Brain microvascular endothelial cell (primary cell): ENCODE data around the gene BCAN.

Experiments used
- DNase-seq: peaks from one replicate; pipeline ENCODE4 v3.0.0-alpha.2; 2020
- H3K27ac ChIP-seq: fragments of 250-450 bp; sonication (Bioruptor Pico); 2 replicates; pipeline ENCODE4 v1.5.1; 2020; ENCODE audit warnings: mild to moderate bottlenecking, moderate library complexity
- H3K27me3 ChIP-seq: fragments of 250-450 bp; sonication (Bioruptor Pico); replicated peaks from 2 replicates; pipeline ENCODE4 v1.5.1; 2020; ENCODE audit warnings: mild to moderate bottlenecking
- H3K36me3 ChIP-seq: fragments of 250-450 bp; sonication (Bioruptor Pico); replicated peaks from 2 replicates; pipeline ENCODE4 v1.5.1; 2020; ENCODE audit warnings: mild to moderate bottlenecking
- H3K4me3 ChIP-seq: 2 replicates; pipeline ENCODE4 v1.5.1; 2011; ENCODE audit warnings: low read depth, mild to moderate bottlenecking, control low read depth, low read length, moderate library complexity
- in situ Hi-C: cut with HindIII; loops from 2 replicates; pipeline ENCODE4 v1.10.0; 2017; ENCODE audit warnings: low sequenced_read_pairs, low pct_ligation_motif_present
- TF ChIP-seq, protein P1 (sequence below): IDR thresholded peaks from 2 replicates; pipeline ENCODE4 v1.5.1; 2011; ENCODE audit warnings: low read depth, mild to moderate bottlenecking, moderate library complexity, low read length, control low read depth, inconsistent platforms; ENCODE audit errors: missing control alignments

BCAN gene

DNA sequence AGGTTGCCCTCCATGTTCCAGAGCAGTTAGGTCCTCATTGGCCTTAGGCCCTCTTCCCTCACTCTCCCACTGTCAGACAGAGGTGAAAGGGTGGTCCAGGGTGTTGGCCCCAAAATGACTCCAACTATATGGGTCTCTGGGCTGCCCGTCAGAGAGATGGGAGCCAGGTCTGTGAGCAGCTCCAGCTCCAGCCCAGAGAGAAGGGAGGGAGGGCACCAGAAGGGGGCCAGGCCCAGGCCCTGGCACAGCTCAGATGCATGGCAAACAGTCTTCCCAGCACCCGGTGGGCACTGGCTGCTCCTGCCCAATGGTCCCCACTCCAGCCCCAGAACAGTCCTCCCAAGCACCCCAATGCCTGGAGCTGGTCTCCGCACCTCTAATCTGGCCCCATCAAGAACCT lies 2.2 kb downstream of the BCAN start:
- DNase-seq, result no peak
- in situ Hi-C loops, result no loop called here
- H3K4me3 ChIP-seq, result no peak overlapping the region
- peaks cover 89% of the 10 kb centered on the region for H3K27me3 ChIP-seq
- no peak overlapping the region for H3K27ac ChIP-seq
- no peaks in the 10 kb centered on the region for H3K36me3 ChIP-seq
- TF ChIP-seq, protein P1, sequence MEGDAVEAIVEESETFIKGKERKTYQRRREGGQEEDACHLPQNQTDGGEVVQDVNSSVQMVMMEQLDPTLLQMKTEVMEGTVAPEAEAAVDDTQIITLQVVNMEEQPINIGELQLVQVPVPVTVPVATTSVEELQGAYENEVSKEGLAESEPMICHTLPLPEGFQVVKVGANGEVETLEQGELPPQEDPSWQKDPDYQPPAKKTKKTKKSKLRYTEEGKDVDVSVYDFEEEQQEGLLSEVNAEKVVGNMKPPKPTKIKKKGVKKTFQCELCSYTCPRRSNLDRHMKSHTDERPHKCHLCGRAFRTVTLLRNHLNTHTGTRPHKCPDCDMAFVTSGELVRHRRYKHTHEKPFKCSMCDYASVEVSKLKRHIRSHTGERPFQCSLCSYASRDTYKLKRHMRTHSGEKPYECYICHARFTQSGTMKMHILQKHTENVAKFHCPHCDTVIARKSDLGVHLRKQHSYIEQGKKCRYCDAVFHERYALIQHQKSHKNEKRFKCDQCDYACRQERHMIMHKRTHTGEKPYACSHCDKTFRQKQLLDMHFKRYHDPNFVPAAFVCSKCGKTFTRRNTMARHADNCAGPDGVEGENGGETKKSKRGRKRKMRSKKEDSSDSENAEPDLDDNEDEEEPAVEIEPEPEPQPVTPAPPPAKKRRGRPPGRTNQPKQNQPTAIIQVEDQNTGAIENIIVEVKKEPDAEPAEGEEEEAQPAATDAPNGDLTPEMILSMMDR, result no peak

DNA sequence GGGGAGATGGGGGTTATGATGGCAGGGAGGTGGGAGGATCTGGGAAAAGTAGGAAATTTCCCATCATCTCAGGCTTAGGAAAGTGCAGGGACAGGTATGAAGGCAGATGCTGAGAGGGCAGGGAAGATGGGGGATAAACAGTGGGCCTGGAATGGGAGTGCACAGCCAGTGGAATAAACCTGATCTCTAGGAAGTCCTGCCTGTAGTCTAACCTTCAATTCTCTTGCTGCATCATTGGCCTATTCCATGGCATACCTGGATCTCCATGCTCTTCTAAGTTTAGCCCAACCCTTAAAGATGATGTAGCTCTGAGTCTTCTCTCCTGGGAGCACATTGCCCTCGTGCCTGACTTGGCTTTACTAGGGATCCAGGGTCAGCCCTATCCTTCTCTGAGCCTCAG lies 2.7 kb downstream of the BCAN start:
- Histone ChIP-seq H3K36me3 (no peaks in the 10 kb centered on the region), H3K27ac (no peak overlapping the region), H3K4me3 (no peak overlapping the region), H3K27me3 (peaks cover 86% of the 10 kb centered on the region)
- in situ Hi-C loops, result no loop called here
- DNase-seq, result no peak
- TF ChIP-seq, protein P1, result no peak

DNA sequence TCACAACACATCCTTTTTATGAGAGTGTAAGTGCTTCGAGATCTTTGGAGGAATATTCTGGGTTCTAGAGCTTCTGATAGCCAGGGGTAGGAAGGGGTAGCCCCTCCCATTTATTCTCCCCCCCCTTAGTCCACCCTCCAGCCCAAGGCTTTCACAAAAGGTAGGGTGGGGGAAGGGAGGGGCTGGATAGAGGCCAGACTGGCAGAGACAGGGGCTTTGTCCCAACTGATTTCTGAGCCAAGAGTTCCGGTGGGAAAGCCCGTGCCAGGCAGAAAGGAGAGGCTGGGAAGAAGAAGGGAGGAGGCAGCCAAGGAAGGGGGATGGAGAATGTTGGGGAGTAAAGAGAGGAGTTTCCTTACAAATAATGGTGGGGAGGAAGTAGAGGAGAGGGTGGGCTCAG lies 3.1 kb downstream of the BCAN start:
- in situ Hi-C loops, result no loop called here
- H3K36me3 ChIP-seq, result no peaks in the 10 kb centered on the region
- peaks cover 82% of the 10 kb centered on the region for H3K27me3 ChIP-seq
- DNase-seq, result no peak
- no peak overlapping the region for H3K27ac ChIP-seq
- no peak overlapping the region for H3K4me3 ChIP-seq
- TF ChIP-seq, protein P1, result no peak

DNA sequence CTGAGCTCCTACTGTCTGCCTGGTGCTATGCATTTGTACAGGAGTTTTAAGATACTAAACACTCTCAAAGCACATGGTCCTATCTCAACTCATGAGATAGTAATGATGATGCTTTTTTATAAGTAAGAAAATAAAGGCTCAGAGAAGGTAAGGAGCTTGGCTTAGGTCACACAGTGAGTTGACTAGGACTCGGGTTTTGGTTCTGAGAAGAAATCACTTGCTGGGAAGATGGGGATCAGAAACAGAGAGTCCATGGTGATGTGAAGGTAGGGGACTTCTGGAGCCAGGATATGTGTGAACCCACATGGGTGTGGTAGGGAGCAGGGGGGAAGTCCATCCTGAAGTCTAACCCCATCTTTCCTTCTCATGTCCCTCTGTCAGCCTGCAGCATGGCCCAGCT lies 3.7 kb downstream of the BCAN start:
- no peak for DNase-seq
- no peaks in the 10 kb centered on the region for H3K36me3 ChIP-seq
- peaks cover 80% of the 10 kb centered on the region for H3K27me3 ChIP-seq
- no peak overlapping the region for H3K27ac ChIP-seq
- H3K4me3 ChIP-seq, result no peak overlapping the region
- in situ Hi-C loops, result no loop called here
- TF ChIP-seq, protein P1, result no peak

DNA sequence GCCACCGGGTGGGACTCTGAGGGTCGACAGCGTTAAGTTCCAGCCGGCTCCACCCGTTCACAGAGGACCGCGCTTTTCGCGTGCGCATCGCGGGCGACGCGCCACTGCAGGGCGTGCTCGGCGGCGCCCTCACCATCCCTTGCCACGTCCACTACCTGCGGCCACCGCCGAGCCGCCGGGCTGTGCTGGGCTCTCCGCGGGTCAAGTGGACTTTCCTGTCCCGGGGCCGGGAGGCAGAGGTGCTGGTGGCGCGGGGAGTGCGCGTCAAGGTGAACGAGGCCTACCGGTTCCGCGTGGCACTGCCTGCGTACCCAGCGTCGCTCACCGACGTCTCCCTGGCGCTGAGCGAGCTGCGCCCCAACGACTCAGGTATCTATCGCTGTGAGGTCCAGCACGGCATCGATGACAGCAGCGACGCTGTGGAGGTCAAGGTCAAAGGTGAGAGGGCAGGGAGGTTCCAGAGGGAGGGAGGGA lies 4.9 kb downstream of the BCAN start:
- H3K27ac ChIP-seq, result no peak overlapping the region
- DNase-seq, result no peak
- H3K36me3 ChIP-seq, result no peaks in the 10 kb centered on the region
- in situ Hi-C loops, result no loop called here
- H3K27me3 ChIP-seq, result peaks cover 70% of the 10 kb centered on the region
- TF ChIP-seq, protein P1, result no peak
- H3K4me3 ChIP-seq, result no peak overlapping the region

DNA sequence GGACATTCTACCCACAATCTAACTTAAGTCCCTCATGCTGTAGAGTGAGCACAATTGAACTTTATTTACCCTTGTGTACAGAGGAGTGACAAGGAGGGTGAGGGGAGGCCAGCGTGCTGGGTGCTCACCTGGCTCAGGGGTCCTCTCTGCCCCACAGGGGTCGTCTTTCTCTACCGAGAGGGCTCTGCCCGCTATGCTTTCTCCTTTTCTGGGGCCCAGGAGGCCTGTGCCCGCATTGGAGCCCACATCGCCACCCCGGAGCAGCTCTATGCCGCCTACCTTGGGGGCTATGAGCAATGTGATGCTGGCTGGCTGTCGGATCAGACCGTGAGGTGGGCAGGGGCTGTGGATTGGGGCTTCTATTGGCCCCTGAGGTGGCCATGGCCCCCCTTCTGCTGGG lies 5.4 kb downstream of the BCAN start:
- no peak overlapping the region for H3K4me3 ChIP-seq
- TF ChIP-seq, protein P1, result no peak
- H3K27ac ChIP-seq, result no peak overlapping the region
- in situ Hi-C loops, result no loop called here
- peaks cover 66% of the 10 kb centered on the region for H3K27me3 ChIP-seq
- DNase-seq, result no peak
- H3K36me3 ChIP-seq, result no peaks in the 10 kb centered on the region
